Uterus (tissue), 4 donors: Measurements from ENCODE around the gene HIVEP2. TPM values are rescaled to one million over a fixed set of nuclear protein-coding genes. Genes with fewer than 3 reads are reported as not detected.

Experiments
- DNase-seq, 2 donors: peaks; one replicate each; pipeline ENCODE4 v3.0.0-alpha.2; 2019 to 2020
- H3K27ac ChIP-seq, 2 donors: fragments of 200-600 bp; sonication (generic); 1 replicate in 1 of 2; 2 replicates in 1 of 2; pipeline ENCODE4 v1.5.1; 2016 to 2018
- H3K27me3 ChIP-seq, 2 donors: fragments of 200-600 bp; sonication (generic); one replicate each; pipeline ENCODE4 v1.5.1; 2018 to 2019; ENCODE audit warnings: control low read depth in 1 of 2
- H3K36me3 ChIP-seq, 2 donors: fragments of 200-600 bp; sonication (generic); one replicate each; pipeline ENCODE4 v1.5.1; 2019; ENCODE audit warnings: control low read depth in 1 of 2
- H3K4me1 ChIP-seq, 2 donors: fragments of 200-600 bp; sonication (generic); one replicate each; pipeline ENCODE4 v1.5.1; 2018 to 2019; ENCODE audit warnings: control low read depth in 1 of 2
- H3K4me3 ChIP-seq, 2 donors: fragments of 200-600 bp; sonication (generic); 1 replicate in 1 of 2; 2 replicates in 1 of 2; pipeline ENCODE4 v1.5.1; 2018 to 2019; ENCODE audit warnings: mild to moderate bottlenecking in 1 of 2
- H3K9me3 ChIP-seq, 2 donors: fragments of 200-600 bp; sonication (generic); one replicate each; pipeline ENCODE4 v1.5.1; 2019; ENCODE audit warnings: control low read depth in 1 of 2
- CTCF ChIP-seq, 4 experiments: fragments of 200-600 bp in 2 of 4; fragments of 450-650 bp in 2 of 4; sonication (generic) in 2 of 4; IDR thresholded peaks; one replicate each; pipeline ENCODE4 v1.5.1; 2016 to 2019; ENCODE audit warnings: antibody characterized with exemption in 4 of 4, mild to moderate bottlenecking in 2 of 4, moderate library complexity in 1 of 4
- POLR2A ChIP-seq, 2 donors: fragments of 450-650 bp; IDR thresholded peaks; one replicate each; pipeline ENCODE4 v1.6.1; 2016; ENCODE audit warnings: antibody characterized with exemption in 2 of 2, mild to moderate bottlenecking in 1 of 2, moderate library complexity in 1 of 2
- intact Hi-C: fragments of 100-400 bp; cut with DNase I; formaldehyde crosslinking; loops from one replicate; pipeline ENCODE4 v1.15.1; 2023; ENCODE audit warnings: low total_unique reads
- total RNA-seq, 4 donors: library from RNA; depleted of rRNA in 3 of 4; stranded (reverse); fragments of >200 nt in 3 of 4; gene quantifications; one replicate each; pipeline versions ENCODE4 v1.1.0 to v1.2.4, GENCODE V29; 2014 to 2023
- donor health status: DM: yes; HTN: yes; CAD: no.

The HIVEP2 gene
- total RNA-seq, 4 donors from 2014 or later, result 11.0 to 24.7 (median 19.8) TPM

DNA sequence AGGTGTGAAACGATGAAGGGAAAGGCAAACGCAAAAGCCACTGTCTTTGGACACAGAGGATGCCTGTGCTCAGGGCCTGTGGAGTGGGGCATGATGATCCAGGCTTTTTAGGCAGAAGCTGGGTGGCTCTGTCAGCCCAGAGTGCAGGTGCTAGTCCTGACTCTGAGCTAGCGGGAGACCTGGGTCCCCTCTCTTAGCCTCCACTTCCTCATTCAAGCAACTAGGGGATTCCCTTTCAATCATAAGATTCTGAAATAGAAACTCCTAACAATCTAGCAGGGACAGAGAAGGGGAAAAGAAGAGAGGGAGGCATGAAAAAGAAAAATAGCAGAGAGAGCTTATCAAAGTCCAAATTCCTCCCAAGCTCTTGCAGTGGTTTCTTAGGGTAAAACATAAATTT, 7.6 kb upstream of the HIVEP2 start:
- no peak overlapping the region for H3K27ac ChIP-seq
- H3K36me3 ChIP-seq, result no peaks in the 10 kb centered on the region
- H3K9me3 ChIP-seq, result no peaks in the 10 kb centered on the region
- no peak overlapping the region for H3K4me3 ChIP-seq
- TF ChIP-seq CTCF (IDR thresholded peaks at IDR 0.05) (no peak), POLR2A (IDR thresholded peaks at IDR 0.05) (no peak)
- H3K27me3 ChIP-seq, result no peaks in the 10 kb centered on the region
- intact Hi-C loops, result no loop called here
- DNase-seq, result no peak
- no peaks in the 10 kb centered on the region for H3K4me1 ChIP-seq

GRCh38 chr6:142950291-142950690, 5.3 kb upstream of the HIVEP2 start:
- DNase-seq, result no peak
- Histone ChIP-seq H3K36me3 (no peaks in the 10 kb centered on the region), H3K27ac (no peak overlapping the region), H3K9me3 (no peaks in the 10 kb centered on the region), H3K4me3 (no peak overlapping the region), H3K27me3 (no peaks in the 10 kb centered on the region), H3K4me1 (no peaks in the 10 kb centered on the region)
- intact Hi-C loops, result no loop called here
- TF ChIP-seq POLR2A (IDR thresholded peaks at IDR 0.05) (no peak), CTCF (IDR thresholded peaks at IDR 0.05) (no peak)

GRCh38 chr6:142947714-142948480, 2.9 kb upstream of the HIVEP2 start:
- intact Hi-C loops, result no loop called here
- peak overlapping the region; percentile 95 to 98 for H3K4me3 ChIP-seq
- H3K36me3 ChIP-seq, result no peaks in the 10 kb centered on the region
- H3K4me1 ChIP-seq, result no peaks in the 10 kb centered on the region
- DNase-seq, result no peak
- no peaks in the 10 kb centered on the region for H3K9me3 ChIP-seq
- no peak for TF ChIP-seq CTCF (IDR thresholded peaks at IDR 0.05)
- no peak for TF ChIP-seq POLR2A (IDR thresholded peaks at IDR 0.05)
- no peaks in the 10 kb centered on the region for H3K27me3 ChIP-seq
- peak overlapping the region; percentile 95 to 100 for H3K27ac ChIP-seq

- TF ChIP-seq POLR2A (IDR thresholded peaks at IDR 0.05) (peak; percentile 44 to 69), CTCF (IDR thresholded peaks at IDR 0.05) (no peak)
- intact Hi-C loops, result no loop called here
- DNase-seq, result peak; percentile 73 to 78
- H3K36me3 ChIP-seq, result no peaks in the 10 kb centered on the region
- peak overlapping the region; percentile 95 to 98 for H3K4me3 ChIP-seq
- H3K27me3 ChIP-seq, result no peaks in the 10 kb centered on the region
- H3K4me1 ChIP-seq, result no peaks in the 10 kb centered on the region
- peak overlapping the region; percentile 95 to 100 for H3K27ac ChIP-seq
- H3K9me3 ChIP-seq, result no peaks in the 10 kb centered on the region
Observed at GRCh38 chr6:142946924-142947713, 2.1 kb upstream of the HIVEP2 start.
